Right cardiac atrium (tissue), 5 donors: ENCODE results near the gene PDE5A. TPM values are rescaled to one million over a fixed set of nuclear protein-coding genes. Genes with fewer than 3 reads are reported as not detected.
A peak's percentile ranks its signal among the peaks of the same experiment; 100 is the strongest.
"Not testable (repeated sequence)": the region's sequence is repeated elsewhere in the genome, so short reads cannot be mapped to it uniquely, and the experiment has no call there.

Experiments
- ATAC-seq, 2 donors: fragments of 200-7000 bp; cut with Tn5 transposase; one replicate each; pipeline versions ENCODE4 v1.8.0 to v1.9.1; 2020; ENCODE audit warnings: moderate library complexity in 2 of 2, mild to moderate bottlenecking in 1 of 2
- DNase-seq, 3 donors: peaks; one replicate each; pipeline ENCODE4 v3.0.0-alpha.2; 2020
- H3K27ac ChIP-seq: one replicate; pipeline ENCODE4 v1.5.1; 2013; ENCODE audit warnings: mild to moderate bottlenecking, low read length, control low read depth, moderate library complexity
- H3K27me3 ChIP-seq: one replicate; pipeline ENCODE4 v1.6.1; 2013; ENCODE audit not compliant: control insufficient read depth, insufficient read depth
- H3K4me1 ChIP-seq: one replicate; pipeline ENCODE4 v1.6.1; 2013; ENCODE audit warnings: low read length; ENCODE audit not compliant: control insufficient read depth, insufficient read depth
- H3K4me3 ChIP-seq: one replicate; pipeline ENCODE4 v1.5.1; 2013; ENCODE audit warnings: low read length, control low read depth
- H3K9me3 ChIP-seq: one replicate; pipeline ENCODE4 v1.6.1; 2013; ENCODE audit warnings: low read length; ENCODE audit not compliant: control insufficient read depth
- WGBS: extraction: QIAGEN DNeasy Blood & Tissue Kit; methylation state at CpG from one replicate; pipeline ENCODE4 v1.1.7; 2013; 5-methylcytosine and 5-hydroxymethylcytosine counted together
- intact Hi-C, 4 donors: fragments of 100-400 bp; cut with DNase I; formaldehyde crosslinking; loops; one replicate each; pipeline versions ENCODE4 v1.11.0 to v1.14.0; 2022 to 2023
- polyA plus RNA-seq: library from polyadenylated mRNA; stranded (reverse); fragments of 200-250 nt; gene quantifications from one replicate; pipeline ENCODE4 v1.2.3, GENCODE V29; 2013
- total RNA-seq, 4 donors: library from RNA; stranded (reverse); fragmentation: NEBNext Ultra II Directional; extraction: Animal tissue kit (Norgen Biotek cat#: 25700); gene quantifications; one replicate each; pipeline ENCODE4 v1.2.1, GENCODE V29; 2021
- donor health status: healthy with polysubstance abuse.
- donor health status: DM: no; HTN: yes; CAD: no.
- donor health status: DM: no; HTN: no; CAD: no.
- donor health status: DM: no; HTN: yes; CAD: no; lungs with severe emphysema.
- donor health status: DM: yes; HTN: yes; CAD: no.

PDE5A gene
- total and polyA plus RNA-seq, 5 donors: 2.8 to 11.8 (median 9.8) TPM

GRCh38 chr4:119469039-119469438, 159.6 kb downstream of the PDE5A start:
- DNase-seq, H3K27ac ChIP-seq, H3K4me1 ChIP-seq, ATAC-seq, H3K4me3 ChIP-seq, H3K9me3 ChIP-seq, H3K27me3 ChIP-seq, intact Hi-C loops: not testable (repeated sequence)
- 90% methylated on average over 3 of the region's 3 CpGs for WGBS

GRCh38 chr4:119462733-119463132, 165.9 kb downstream of the PDE5A start:
- H3K4me3 ChIP-seq, H3K9me3 ChIP-seq, ATAC-seq, H3K27ac ChIP-seq, H3K4me1 ChIP-seq, H3K27me3 ChIP-seq, intact Hi-C loops, DNase-seq: not testable (repeated sequence)
- 78% methylated on average over 3 of the region's 3 CpGs for WGBS

GRCh38 chr4:119455734-119456133, 172.9 kb downstream of the PDE5A start:
- WGBS: 48% methylated on average over 18 of the region's 18 CpGs
- H3K9me3 ChIP-seq, H3K4me1 ChIP-seq, ATAC-seq, H3K27me3 ChIP-seq, H3K4me3 ChIP-seq, intact Hi-C loops, H3K27ac ChIP-seq: not testable (repeated sequence)
- peak in 2 of 3 donors; percentile 58 to 62 for DNase-seq

DNA sequence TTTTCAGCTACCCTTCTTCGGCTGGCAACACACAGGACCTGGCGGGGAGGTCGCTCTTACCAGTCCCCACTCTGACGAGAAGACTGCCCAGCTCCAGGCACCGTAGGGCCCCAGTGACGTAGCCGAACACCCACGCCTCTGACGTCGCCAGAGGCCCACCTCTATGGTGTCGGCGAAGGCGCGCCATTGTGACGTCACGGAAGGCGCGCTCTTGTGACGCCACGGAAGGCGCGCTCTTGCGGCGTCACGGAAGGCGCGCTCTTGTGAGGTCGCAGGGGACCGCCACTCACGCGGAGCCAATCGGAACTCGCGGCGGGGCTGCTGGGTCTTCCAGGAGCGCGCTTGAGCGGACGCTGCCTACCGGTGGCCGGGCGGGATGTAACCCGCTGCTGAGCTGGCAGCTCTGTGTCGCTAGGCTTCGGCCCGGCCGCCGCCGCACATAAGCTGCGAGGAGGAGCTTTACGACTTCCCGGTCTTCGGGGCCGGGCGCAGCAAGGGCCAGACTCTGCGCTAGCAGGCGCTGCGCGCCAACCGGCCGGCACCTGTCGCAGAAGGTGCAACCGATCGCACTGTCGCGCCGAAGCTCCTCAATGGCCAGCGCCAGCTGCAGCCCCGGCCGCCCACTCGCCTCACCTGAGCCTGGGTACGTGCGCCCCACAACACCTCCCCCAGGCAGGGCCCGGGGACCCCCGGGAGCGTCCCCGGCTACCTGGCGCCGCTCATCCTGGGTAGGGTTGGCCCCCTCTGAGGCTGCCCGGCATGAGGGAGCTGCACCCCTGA, 173.9 kb downstream of the PDE5A start:
- Histone ChIP-seq H3K4me3 (peak overlapping the region; percentile 50), H3K27ac (peak overlapping the region; percentile 84)
- peak; percentile 100 for ATAC-seq
- peak; percentile 94 to 99 (median 98) for DNase-seq
- H3K4me1 ChIP-seq, H3K9me3 ChIP-seq, intact Hi-C loops, H3K27me3 ChIP-seq: not testable (repeated sequence)
- WGBS: under 1% methylated on average over 77 of the region's 80 CpGs

- intact Hi-C loops, H3K27me3 ChIP-seq, DNase-seq, H3K9me3 ChIP-seq, H3K4me1 ChIP-seq: not testable (repeated sequence)
- H3K4me3 ChIP-seq: peak overlapping the region; percentile 44
- ATAC-seq: peak; percentile 47 to 56
- peak overlapping the region; percentile 84 for H3K27ac ChIP-seq
- 4% methylated on average over 7 of the region's 7 CpGs for WGBS
Measured at GRCh38 chr4:119454151-119454490, 174.5 kb downstream of the PDE5A start.

- H3K27me3 ChIP-seq, ATAC-seq, H3K9me3 ChIP-seq, H3K27ac ChIP-seq, intact Hi-C loops, H3K4me1 ChIP-seq, H3K4me3 ChIP-seq: not testable (repeated sequence)
- WGBS: 97% methylated on average over 9 of the region's 9 CpGs
- DNase-seq: peak in 1 of 3 donors; percentile 37
Measured at GRCh38 chr4:119453286-119453685, 175.3 kb downstream of the PDE5A start.

GRCh38 chr4:119449851-119450250, 178.8 kb downstream of the PDE5A start:
- H3K27me3 ChIP-seq, H3K9me3 ChIP-seq, H3K4me3 ChIP-seq, intact Hi-C loops, ATAC-seq, H3K4me1 ChIP-seq, H3K27ac ChIP-seq: not testable (repeated sequence)
- 56% methylated on average over 6 of the region's 6 CpGs for WGBS
- peak in 1 of 3 donors; percentile 18 for DNase-seq
